ENCODE measurements around the gene GON4L. TPM values are rescaled to one million over a fixed set of nuclear protein-coding genes. Genes with fewer than 3 reads are reported as not detected.
"Not testable (repeated sequence)": the region's sequence is repeated elsewhere in the genome, so short reads cannot be mapped to it uniquely, and the experiment has no call there.

Gene GON4L
- total RNA-seq, 1 donor from 2014 or later = 82.8 TPM

- Mint-ChIP-seq H3K9me3 (ENCODE audit: unreplicated experiment) (no peaks in the 10 kb centered on the region), H3K27ac (ENCODE audit: unreplicated experiment) (no peak overlapping the region), H3K4me1 (ENCODE audit: low read depth, unreplicated experiment) (no peaks in the 10 kb centered on the region), H3K36me3 (ENCODE audit: unreplicated experiment) (peaks cover 4% of the 10 kb centered on the region), H3K4me3 (ENCODE audit: unreplicated experiment) (no peak overlapping the region), H3K27me3 (ENCODE audit: unreplicated experiment) (peaks cover 1% of the 10 kb centered on the region)
- no peak for DNase-seq
- TF ChIP-seq, protein P1, sequence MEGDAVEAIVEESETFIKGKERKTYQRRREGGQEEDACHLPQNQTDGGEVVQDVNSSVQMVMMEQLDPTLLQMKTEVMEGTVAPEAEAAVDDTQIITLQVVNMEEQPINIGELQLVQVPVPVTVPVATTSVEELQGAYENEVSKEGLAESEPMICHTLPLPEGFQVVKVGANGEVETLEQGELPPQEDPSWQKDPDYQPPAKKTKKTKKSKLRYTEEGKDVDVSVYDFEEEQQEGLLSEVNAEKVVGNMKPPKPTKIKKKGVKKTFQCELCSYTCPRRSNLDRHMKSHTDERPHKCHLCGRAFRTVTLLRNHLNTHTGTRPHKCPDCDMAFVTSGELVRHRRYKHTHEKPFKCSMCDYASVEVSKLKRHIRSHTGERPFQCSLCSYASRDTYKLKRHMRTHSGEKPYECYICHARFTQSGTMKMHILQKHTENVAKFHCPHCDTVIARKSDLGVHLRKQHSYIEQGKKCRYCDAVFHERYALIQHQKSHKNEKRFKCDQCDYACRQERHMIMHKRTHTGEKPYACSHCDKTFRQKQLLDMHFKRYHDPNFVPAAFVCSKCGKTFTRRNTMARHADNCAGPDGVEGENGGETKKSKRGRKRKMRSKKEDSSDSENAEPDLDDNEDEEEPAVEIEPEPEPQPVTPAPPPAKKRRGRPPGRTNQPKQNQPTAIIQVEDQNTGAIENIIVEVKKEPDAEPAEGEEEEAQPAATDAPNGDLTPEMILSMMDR (IDR thresholded peaks at IDR 0.05; ENCODE audit: partially characterized antibody, unreplicated experiment) = no peak
Measured at GRCh38 chr1:155709391-155709790, 147.6 kb downstream of the GON4L start.

- Mint-ChIP-seq H3K9me3 (ENCODE audit: unreplicated experiment) (no peaks in the 10 kb centered on the region), H3K27me3 (ENCODE audit: unreplicated experiment) (peaks cover 2% of the 10 kb centered on the region), H3K36me3 (ENCODE audit: unreplicated experiment) (peaks cover 4% of the 10 kb centered on the region), H3K4me1 (ENCODE audit: low read depth, unreplicated experiment) (no peaks in the 10 kb centered on the region), H3K4me3 (ENCODE audit: unreplicated experiment) (no peak overlapping the region), H3K27ac (ENCODE audit: unreplicated experiment) (no peak overlapping the region)
- DNase-seq = no peak
- TF ChIP-seq, protein P1 (IDR thresholded peaks at IDR 0.05; ENCODE audit: partially characterized antibody, unreplicated experiment) = no peak
Measured at GRCh38 chr1:155706139-155706538, 150.9 kb downstream of the GON4L start.

DNA sequence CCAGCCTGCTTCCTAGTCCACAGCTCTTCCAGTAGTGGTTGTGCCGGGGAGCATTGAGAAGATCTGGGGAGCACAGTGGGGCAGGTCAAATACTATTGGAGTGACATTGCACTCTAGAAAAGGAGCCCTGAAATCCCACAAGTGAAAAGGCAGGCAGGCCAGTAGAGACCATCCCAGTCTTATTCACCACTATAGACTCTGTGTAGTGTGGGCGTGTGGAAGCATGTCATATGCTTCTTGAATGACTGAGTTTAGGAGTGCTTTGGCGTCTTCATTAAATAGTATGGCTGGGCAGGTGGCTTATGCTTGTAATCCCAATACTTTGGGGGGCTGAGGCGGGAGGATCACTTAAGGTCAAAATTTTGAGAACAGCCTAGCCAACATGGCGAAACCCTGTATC, 152.6 kb downstream of the GON4L start:
- H3K4me1 Mint-ChIP-seq (ENCODE audit: low read depth, unreplicated experiment); H3K27ac Mint-ChIP-seq (ENCODE audit: unreplicated experiment); H3K36me3 Mint-ChIP-seq (ENCODE audit: unreplicated experiment); H3K9me3 Mint-ChIP-seq (ENCODE audit: unreplicated experiment); DNase-seq; H3K27me3 Mint-ChIP-seq (ENCODE audit: unreplicated experiment); H3K4me3 Mint-ChIP-seq (ENCODE audit: unreplicated experiment): not testable (repeated sequence)

GRCh38 chr1:155703216-155703615, 153.8 kb downstream of the GON4L start:
- no peak overlapping the region for H3K27ac Mint-ChIP-seq (ENCODE audit: unreplicated experiment)
- H3K4me3 Mint-ChIP-seq (ENCODE audit: unreplicated experiment) = no peak overlapping the region
- no peak for DNase-seq
- TF ChIP-seq, protein P1 (IDR thresholded peaks at IDR 0.05; ENCODE audit: partially characterized antibody, unreplicated experiment) = no peak
- H3K9me3 Mint-ChIP-seq (ENCODE audit: unreplicated experiment) = peaks cover 2% of the 10 kb centered on the region
- H3K27me3 Mint-ChIP-seq (ENCODE audit: unreplicated experiment) = peaks cover 5% of the 10 kb centered on the region
- H3K4me1 Mint-ChIP-seq (ENCODE audit: low read depth, unreplicated experiment) = peaks cover 2% of the 10 kb centered on the region
- H3K36me3 Mint-ChIP-seq (ENCODE audit: unreplicated experiment) = peaks cover 8% of the 10 kb centered on the region

DNA sequence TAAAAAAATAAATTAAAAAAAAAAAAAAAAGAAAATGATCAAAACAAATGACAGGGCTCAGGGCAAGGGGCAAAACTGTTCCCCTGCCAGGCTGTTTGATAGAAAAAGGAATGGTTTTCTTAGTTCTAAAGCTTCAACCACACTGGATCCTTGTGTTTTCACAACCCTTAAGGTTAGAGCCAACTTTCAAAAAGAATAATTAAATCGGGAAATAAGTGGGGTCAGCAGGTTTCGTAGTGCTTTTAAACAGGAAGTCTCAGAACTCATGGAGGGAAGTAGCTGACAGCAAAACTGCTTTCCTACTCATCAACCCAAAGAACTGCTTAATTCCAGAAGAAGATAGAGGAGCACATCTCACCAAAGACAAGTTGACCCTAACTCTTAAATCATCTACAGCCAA, 155.3 kb downstream of the GON4L start:
- not testable (repeated sequence) for H3K27me3 Mint-ChIP-seq (ENCODE audit: unreplicated experiment); H3K9me3 Mint-ChIP-seq (ENCODE audit: unreplicated experiment); H3K4me1 Mint-ChIP-seq (ENCODE audit: low read depth, unreplicated experiment); DNase-seq; H3K27ac Mint-ChIP-seq (ENCODE audit: unreplicated experiment); H3K4me3 Mint-ChIP-seq (ENCODE audit: unreplicated experiment)
- peaks cover 18% of the 10 kb centered on the region for H3K36me3 Mint-ChIP-seq (ENCODE audit: unreplicated experiment)

Other genes with a start within 250 kb of the GON4L start
- gene MSTO1, start 247.0 kb downstream of the GON4L start, total RNA-seq (ENCODE audit: unreplicated experiment) = 55.7 TPM
- 61.1 TPM for gene YY1AP1, start 168.4 kb downstream of the GON4L start, total RNA-seq (ENCODE audit: unreplicated experiment)
- 88.3 TPM for gene DAP3, start 168.1 kb downstream of the GON4L start, total RNA-seq (ENCODE audit: unreplicated experiment)
- 419 TPM for gene SYT11, start 2.4 kb upstream of the GON4L start, total RNA-seq (ENCODE audit: unreplicated experiment)
- 35.9 TPM for gene RIT1, start 54.1 kb upstream of the GON4L start, total RNA-seq (ENCODE audit: unreplicated experiment)
- gene KHDC4, start 77.2 kb upstream of the GON4L start, total RNA-seq (ENCODE audit: unreplicated experiment) = 51.8 TPM
- not detected for gene RXFP4, start 84.4 kb upstream of the GON4L start, total RNA-seq (ENCODE audit: unreplicated experiment)
- 222 TPM for gene ARHGEF2, start 121.3 kb upstream of the GON4L start, total RNA-seq (ENCODE audit: unreplicated experiment)
- gene SSR2, start 163.7 kb upstream of the GON4L start, total RNA-seq (ENCODE audit: unreplicated experiment) = 199 TPM
- gene UBQLN4, start 196.6 kb upstream of the GON4L start, total RNA-seq (ENCODE audit: unreplicated experiment) = 52.4 TPM
- 47.0 TPM for gene LAMTOR2, start 197.6 kb upstream of the GON4L start, total RNA-seq (ENCODE audit: unreplicated experiment)
- not detected for gene RAB25, start 203.9 kb upstream of the GON4L start, total RNA-seq (ENCODE audit: unreplicated experiment)
- gene MEX3A, start 225.3 kb upstream of the GON4L start, total RNA-seq (ENCODE audit: unreplicated experiment) = 114 TPM